ENCODE results near the gene MSH3.

Gene MSH3

GRCh38 chr5:80798166-80798565 is 143.7 kb downstream of the MSH3 start:
- no peak for TF ChIP-seq ZNF174 (tag by site-specific recombination; IDR thresholded peaks at IDR 0.05)
- no peak for TF ChIP-seq ZNF792 (tag by site-specific recombination; IDR thresholded peaks at IDR 0.05)
- no peak for TF ChIP-seq ZNF18 (tag by site-specific recombination; IDR thresholded peaks at IDR 0.05)
- TF ChIP-seq ZNF555 (tag by site-specific recombination; conservative IDR thresholded peaks at IDR 0.05) = no peak
- no peak for TF ChIP-seq ZNF292 (tag by site-specific recombination; IDR thresholded peaks at IDR 0.05; ENCODE audit: borderline replicate concordance, low read depth)
- no peak for TF ChIP-seq ZNF677 (tag by site-specific recombination; IDR thresholded peaks at IDR 0.05)
- TF ChIP-seq ZNF48 (tag by site-specific recombination; IDR thresholded peaks at IDR 0.05) = no peak
- TF ChIP-seq ELK4 (IDR thresholded peaks at IDR 0.05; ENCODE audit: borderline replicate concordance, low read depth, low read length) = no peak
- TF ChIP-seq ZNF26 (tag by site-specific recombination; IDR thresholded peaks at IDR 0.05) = no peak
- TF ChIP-seq ZEB2 (tag by site-specific recombination; IDR thresholded peaks at IDR 0.05) = no peak
- TF ChIP-seq ZNF624 (tag by site-specific recombination; IDR thresholded peaks at IDR 0.05) = no peak
- no peak for TF ChIP-seq ZNF175 (tag by site-specific recombination; IDR thresholded peaks at IDR 0.05)
- TF ChIP-seq ZNF133 (tag by site-specific recombination; IDR thresholded peaks at IDR 0.05) = no peak
- no peak for TF ChIP-seq ZSCAN5A (tag by site-specific recombination; IDR thresholded peaks at IDR 0.05)
- TF ChIP-seq HOXD13 (CRISPR knock-in tag; IDR thresholded peaks at IDR 0.05; ENCODE audit: borderline replicate concordance) = no peak
- H3K36me3 ChIP-seq (ENCODE audit: control insufficient read depth in 2 of 2, insufficient read depth in 1 of 2, low read length in 2 of 2) = peaks cover 4 to 17% of the 10 kb centered on the region in 2 experiments
- H3K9me3 ChIP-seq (ENCODE audit: control insufficient read depth, insufficient read depth, low read depth, low read length) = no peaks in the 10 kb centered on the region
- no peak overlapping the region for H3K4me3 ChIP-seq (ENCODE audit: low read depth, low read length)
- no peak overlapping the region for H3K27ac ChIP-seq (ENCODE audit: extremely low read depth, low read depth, low read length)
- ChIA-PET CTCF (no interaction called here), POLR2A (no interaction called here)
- H3K4me1 ChIP-seq (ENCODE audit: control insufficient read depth, insufficient read depth, low read length) = no peaks in the 10 kb centered on the region

GRCh38 chr5:80798633-80799032 is 144.2 kb downstream of the MSH3 start:
- no peak overlapping the region for H3K27ac ChIP-seq (ENCODE audit: extremely low read depth, low read depth, low read length)
- no peak for TF ChIP-seq OSR2 (tag by site-specific recombination; IDR thresholded peaks at IDR 0.05)
- no peak for TF ChIP-seq SP3 (tag by site-specific recombination; IDR thresholded peaks at IDR 0.05)
- TF ChIP-seq ZNF112 (tag by site-specific recombination; IDR thresholded peaks at IDR 0.05) = no peak
- TF ChIP-seq ZNF639 (tag by site-specific recombination; IDR thresholded peaks at IDR 0.05) = no peak
- no peak for TF ChIP-seq ZNF354C (tag by site-specific recombination; IDR thresholded peaks at IDR 0.05; ENCODE audit: borderline replicate concordance, low read depth)
- no peak for TF ChIP-seq ZBTB44 (tag by site-specific recombination; IDR thresholded peaks at IDR 0.05)
- no peak for TF ChIP-seq ZNF324 (tag by site-specific recombination; IDR thresholded peaks at IDR 0.05)
- no peak for TF ChIP-seq ZNF121 (tag by site-specific recombination; IDR thresholded peaks at IDR 0.05)
- no peak for TF ChIP-seq ZNF501 (tag by site-specific recombination; IDR thresholded peaks at IDR 0.05)
- no peak for TF ChIP-seq ZNF664 (tag by site-specific recombination; IDR thresholded peaks at IDR 0.05)
- ChIA-PET CTCF (no interaction called here), POLR2A (no interaction called here)
- H3K4me3 ChIP-seq (ENCODE audit: low read depth, low read length) = no peak overlapping the region
- no peaks in the 10 kb centered on the region for H3K4me1 ChIP-seq (ENCODE audit: control insufficient read depth, insufficient read depth, low read length)
- no peaks in the 10 kb centered on the region for H3K9me3 ChIP-seq (ENCODE audit: control insufficient read depth, insufficient read depth, low read depth, low read length)
- peaks cover 4 to 13% of the 10 kb centered on the region in 2 experiments; a peak in 2 of 3 replicates for H3K36me3 ChIP-seq (ENCODE audit: control insufficient read depth in 2 of 2, insufficient read depth in 1 of 2, low read length in 2 of 2)

All from HEK293 (cell line).